ENCODE data around the gene CEP95. TPM values are rescaled to one million over a fixed set of nuclear protein-coding genes. Genes with fewer than 3 reads are reported as not detected.

CEP95 gene
- total and polyA plus RNA-seq, 10 of the 15 experiments (the other 5 are each of a cell fraction or from before 2014, with no cell fraction given): 17.7 to 54.9 (median 29.6) TPM

GRCh38 chr17:64546716-64547115, 39.9 kb downstream of the CEP95 start:
- no peak overlapping the region for H3K4me2 ChIP-seq (ENCODE audit: control insufficient read depth, insufficient read depth)
- H3K27me3 ChIP-seq (replicated peaks in 1 of 2; ENCODE audit: control insufficient read depth in 2 of 2, insufficient read depth in 2 of 2, low read length in 1 of 2): no peaks in the 10 kb centered on the region
- in situ Hi-C loops (cut with MboI) (no loop called here), intact Hi-C loops (cut with micrococcal nuclease; ENCODE audit: unreplicated experiment) (no loop called here)
- FAIRE-seq (no peak), ATAC-seq (no peak), DNase-seq (ENCODE audit: low read depth, low spot score) (no peak)
- H3K79me2 ChIP-seq (ENCODE audit: control insufficient read depth, insufficient read depth, low read length): no peaks in the 10 kb centered on the region
- no peaks in the 10 kb centered on the region for H3K9me3 ChIP-seq (replicated peaks; ENCODE audit: control insufficient read depth, insufficient read depth, low read length)
- WGBS (ENCODE audit: insufficient coverage, insufficient replicate concordance, low lambda C conversion rate, missing lambda C conversion rate): 83% methylated on average over 7 of the region's 7 CpGs
- H3K4me1 ChIP-seq (ENCODE audit: control insufficient read depth, insufficient read depth, low read length): no peaks in the 10 kb centered on the region
- no peak overlapping the region for H3K4me3 ChIP-seq
- POLR2A ChIA-PET: interaction anchor here (0.6 kb wide), 1 partner anchor 57 kb away, joined by 3 read pairs; no protein-coding TSS in a partner anchor
- RAD21 ChIA-PET (ENCODE audit: unreplicated experiment): interaction anchor here (0.8 kb wide), 1 partner anchor 127 kb away, joined by 6 read pairs; no protein-coding TSS in a partner anchor
- CTCF ChIA-PET: interaction anchor here (1.2 to 1.5 kb wide), 2 partner anchors 10 to 227 kb away, joined by 3 read pairs; no protein-coding TSS in a partner anchor
- no peaks in the 10 kb centered on the region for H4K20me1 ChIP-seq (ENCODE audit: control insufficient read depth, insufficient read depth)
- no peak overlapping the region for H3K27ac ChIP-seq (ENCODE audit: control insufficient read depth, insufficient read depth)
- no peaks in the 10 kb centered on the region; a peak in 1 of 4 replicates for H3K36me3 ChIP-seq (ENCODE audit: control insufficient read depth in 2 of 2, insufficient read depth in 2 of 2, low read length in 1 of 2)
- no peak overlapping the region for H3K9ac ChIP-seq (ENCODE audit: control insufficient read depth, insufficient read depth, low read length)
- no peak for TF ChIP-seq STAT3 (IDR thresholded peaks at IDR 0.05; ENCODE audit: low read depth, low read length)
- no peak for TF ChIP-seq E4F1 (IDR thresholded peaks at IDR 0.05; ENCODE audit: borderline replicate concordance, partially characterized antibody)
- no peak for TF ChIP-seq NRF1 (conservative IDR thresholded peaks at IDR 0.05; ENCODE audit: low read depth, low read length)
- no peak for TF ChIP-seq NKRF (conservative IDR thresholded peaks at IDR 0.05)
- TF ChIP-seq NR2C2 (IDR thresholded peaks at IDR 0.05; ENCODE audit: borderline replicate concordance, control insufficient read depth, insufficient read length, low read depth): no peak
- no peak for TF ChIP-seq TARDBP (IDR thresholded peaks at IDR 0.05; ENCODE audit: borderline replicate concordance)
- no peak for TF ChIP-seq MYC (IDR thresholded peaks at IDR 0.05; ENCODE audit: insufficient read depth, insufficient read length, insufficient replicate concordance, low read length, severe bottlenecking)
- TF ChIP-seq NFYB (IDR thresholded peaks at IDR 0.05; ENCODE audit: insufficient read depth, low read depth, low read length): no peak
- TF ChIP-seq ZNF217 (IDR thresholded peaks at IDR 0.05): no peak
- no peak for TF ChIP-seq HDAC6 (IDR thresholded peaks at IDR 0.05; ENCODE audit: unreplicated experiment)
- BruUV-seq (replicated peaks): no TSS peak
- no peak overlapping the region for H2AFZ ChIP-seq (ENCODE audit: control insufficient read depth, low read depth, low read length)
- SMC1A ChIA-PET (ENCODE audit: uncharacterized antibody, unreplicated experiment): interaction anchor here (1.2 to 3.5 kb wide), 3 partner anchors 21 to 127 kb away, joined by 3 to 10 read pairs (median 4); no protein-coding TSS in a partner anchor

All from GM12878 (cell line).